Brain microvascular endothelial cell (primary cell): ENCODE data around the gene ANKMY1.

ENCODE experiments used
- DNase-seq: peaks from one replicate; pipeline ENCODE4 v3.0.0-alpha.2; 2020
- H3K27ac ChIP-seq: fragments of 250-450 bp; sonication (Bioruptor Pico); 2 replicates; pipeline ENCODE4 v1.5.1; 2020; ENCODE audit warnings: mild to moderate bottlenecking, moderate library complexity
- H3K27me3 ChIP-seq: fragments of 250-450 bp; sonication (Bioruptor Pico); replicated peaks from 2 replicates; pipeline ENCODE4 v1.5.1; 2020; ENCODE audit warnings: mild to moderate bottlenecking
- H3K36me3 ChIP-seq: fragments of 250-450 bp; sonication (Bioruptor Pico); replicated peaks from 2 replicates; pipeline ENCODE4 v1.5.1; 2020; ENCODE audit warnings: mild to moderate bottlenecking
- H3K4me3 ChIP-seq: 2 replicates; pipeline ENCODE4 v1.5.1; 2011; ENCODE audit warnings: low read depth, mild to moderate bottlenecking, control low read depth, low read length, moderate library complexity
- CTCF ChIP-seq: IDR thresholded peaks from 2 replicates; pipeline ENCODE4 v1.5.1; 2011; ENCODE audit warnings: low read depth, mild to moderate bottlenecking, moderate library complexity, low read length, control low read depth, inconsistent platforms; ENCODE audit errors: missing control alignments
- in situ Hi-C: cut with HindIII; loops from 2 replicates; pipeline ENCODE4 v1.10.0; 2017; ENCODE audit warnings: low sequenced_read_pairs, low pct_ligation_motif_present

Gene ANKMY1

GRCh38 chr2:240449764-240450531 lies 107.8 kb downstream of the ANKMY1 start:
- no peak overlapping the region for H3K4me3 ChIP-seq
- no peak for TF ChIP-seq CTCF
- DNase-seq: no peak
- H3K27me3 ChIP-seq: peaks cover 2% of the 10 kb centered on the region
- in situ Hi-C loops: no loop called here
- H3K27ac ChIP-seq: no peak overlapping the region
- no peaks in the 10 kb centered on the region for H3K36me3 ChIP-seq

- TF ChIP-seq CTCF: no peak
- Histone ChIP-seq H3K27me3 (peaks cover 2% of the 10 kb centered on the region), H3K27ac (no peak overlapping the region), H3K4me3 (no peak overlapping the region), H3K36me3 (no peaks in the 10 kb centered on the region)
- DNase-seq: no peak
- in situ Hi-C loops: no loop called here
Measured at GRCh38 chr2:240448387-240449274, 109.2 kb downstream of the ANKMY1 start.

GRCh38 chr2:240447934-240448333 lies 109.9 kb downstream of the ANKMY1 start:
- in situ Hi-C loops: no loop called here
- no peak for TF ChIP-seq CTCF
- H3K27me3 ChIP-seq: peaks cover 2% of the 10 kb centered on the region
- H3K4me3 ChIP-seq: no peak overlapping the region
- no peaks in the 10 kb centered on the region for H3K36me3 ChIP-seq
- no peak for DNase-seq
- H3K27ac ChIP-seq: no peak overlapping the region

GRCh38 chr2:240447331-240447730 lies 110.5 kb downstream of the ANKMY1 start:
- in situ Hi-C loops: no loop called here
- no peaks in the 10 kb centered on the region for H3K27me3 ChIP-seq
- TF ChIP-seq CTCF: no peak
- H3K27ac ChIP-seq: no peak overlapping the region
- H3K36me3 ChIP-seq: no peaks in the 10 kb centered on the region
- DNase-seq: no peak
- H3K4me3 ChIP-seq: no peak overlapping the region

GRCh38 chr2:240446664-240447175 lies 111.1 kb downstream of the ANKMY1 start:
- H3K27ac ChIP-seq: no peak overlapping the region
- in situ Hi-C loops: no loop called here
- TF ChIP-seq CTCF: no peak
- no peaks in the 10 kb centered on the region for H3K27me3 ChIP-seq
- no peaks in the 10 kb centered on the region for H3K36me3 ChIP-seq
- no peak overlapping the region for H3K4me3 ChIP-seq
- no peak for DNase-seq
